HepG2 (cell line): ENCODE measurements around the gene TP73. TPM values are rescaled to one million over a fixed set of nuclear protein-coding genes. Genes with fewer than 3 reads are reported as not detected.

Source experiments
- ATAC-seq: fragments of 200-7000 bp; cut with Tn5 transposase; 3 replicates; pipeline ENCODE4 v1.9.1; 2020; ENCODE audit warnings: mild to moderate bottlenecking, moderate library complexity
- BruUV-seq: library from RNA; stranded (reverse); fragments of 400-500 nt; replicated peaks from 2 replicates; lab custom pipeline; 2021; lab: Mats Ljungman, UMichigan
- CTCF ChIA-PET: fragments of 300-600 bp; formaldehyde crosslinking; extraction: SDS; loops from one replicate; lab custom pipeline; 2021; ENCODE audit warnings: low total read pairs, inconsistent platforms, low intra/inter-chr PET ratio; lab: Yijun Ruan, JAX
- POLR2A ChIA-PET: fragments of 350-600 bp; sonication (Branson Sonifier 250); formaldehyde crosslinking; loops from one replicate; lab custom pipeline; 2020; ENCODE audit warnings: antibody characterized with exemption, inconsistent platforms; lab: Yijun Ruan, JAX
- DNase-seq: peaks from one replicate; pipeline ENCODE4 v3.0.0-alpha.2; 2015; ENCODE audit warnings: low spot score
- FAIRE-seq: peaks from 3 replicates; lab custom pipeline; 2011; peaks lifted over from hg19 to GRCh38; lab: Jason Lieb, UNC
- H2AFZ ChIP-seq: one replicate; pipeline ENCODE4 v1.6.1; 2011; ENCODE audit warnings: low read length, inconsistent platforms
- H3K27ac ChIP-seq: fragments of 300-600 bp; 3 replicates; pipeline ENCODE4 v1.8.0; 2011; ENCODE audit warnings: mixed run types, mild to moderate bottlenecking, mixed read lengths, low read length, inconsistent platforms; ENCODE audit not compliant: insufficient read depth; ENCODE audit errors: extremely low read length
- H3K27me3 ChIP-seq, 2 experiments: fragments of 200-600 bp in 1 of 2; 2 replicates in 1 of 2; 3 replicates in 1 of 2; pipeline versions ENCODE4 v1.6.0 to v1.8.0; 2011; ENCODE audit warnings: low read length in 2 of 2, mild to moderate bottlenecking in 2 of 2, moderate library complexity in 2 of 2, inconsistent platforms in 1 of 2; ENCODE audit not compliant: insufficient read depth in 2 of 2, control insufficient read depth in 1 of 2
- H3K36me3 ChIP-seq, 2 experiments: fragments of 200-600 bp in 1 of 2; replicated peaks in 1 of 2; 2 replicates in 1 of 2; 3 replicates in 1 of 2; pipeline versions ENCODE4 v1.5.1 to v1.8.0; 2011; ENCODE audit warnings: low read length in 2 of 2, inconsistent platforms in 1 of 2; ENCODE audit not compliant: insufficient read depth in 2 of 2, control insufficient read depth in 1 of 2
- H3K4me1 ChIP-seq: 2 replicates; pipeline ENCODE4 v1.5.1; 2012; ENCODE audit warnings: low read length, inconsistent platforms; ENCODE audit not compliant: insufficient read depth
- H3K4me2 ChIP-seq: 2 replicates; pipeline ENCODE4 v1.6.0; 2011; ENCODE audit warnings: low read depth, low read length, inconsistent platforms
- H3K4me3 ChIP-seq, 3 experiments: fragments of 200-600 bp in 1 of 3; sonication (generic), shearing (Covaris generic) in 1 of 3; replicated peaks in 1 of 3; 2 replicates each; pipeline ENCODE4 v1.5.1; 2011 to 2016; ENCODE audit warnings: low read length in 3 of 3, inconsistent platforms in 2 of 3, low read depth in 2 of 3, mild to moderate bottlenecking in 2 of 3, control low read depth in 1 of 3, mixed read lengths in 1 of 3; ENCODE audit not compliant: insufficient read depth in 1 of 3
- H3K79me2 ChIP-seq: one replicate; pipeline ENCODE4 v1.6.1; 2011; ENCODE audit warnings: low read length, inconsistent platforms; ENCODE audit not compliant: insufficient read depth
- H3K9ac ChIP-seq: 2 replicates; pipeline ENCODE4 v1.6.0; 2011; ENCODE audit warnings: mild to moderate bottlenecking, low read depth, low read length, inconsistent platforms; ENCODE audit not compliant: insufficient read depth
- H3K9me3 ChIP-seq: 2 replicates; pipeline ENCODE4 v1.5.1; 2012; ENCODE audit warnings: mild to moderate bottlenecking, low read length
- H4K20me1 ChIP-seq: 2 replicates; pipeline ENCODE4 v1.6.0; 2011; ENCODE audit warnings: inconsistent platforms, mild to moderate bottlenecking, low read length, moderate library complexity; ENCODE audit not compliant: insufficient read depth
- RBM39 ChIP-seq: fragments of 200-400 bp; formaldehyde crosslinking; IDR thresholded peaks from one replicate; pipeline ENCODE4 v1.6.1; 2018; ENCODE audit warnings: antibody characterized with exemption, mild to moderate bottlenecking, low read depth, low read length; ENCODE audit not compliant: poor library complexity, severe bottlenecking
- RCOR2 ChIP-seq: IDR thresholded peaks from 2 replicates; pipeline ENCODE4 v1.6.1; 2016; ENCODE audit warnings: missing biosample characterization, missing genetic modification reagents
- ZNF431 ChIP-seq: sonication (generic); formaldehyde crosslinking; IDR thresholded peaks from 2 replicates; pipeline ENCODE4 v1.9.0; 2022; ENCODE audit warnings: missing genetic modification reagents, low read depth, mild to moderate bottlenecking, borderline replicate concordance
- ZNF441 ChIP-seq: sonication (generic); formaldehyde crosslinking; IDR thresholded peaks from 2 replicates; pipeline ENCODE4 v1.7.0; 2021; ENCODE audit warnings: missing genetic modification reagents, borderline replicate concordance
- ZNF75D ChIP-seq: sonication (generic); formaldehyde crosslinking; IDR thresholded peaks from 2 replicates; pipeline ENCODE4 v1.8.1; 2023; ENCODE audit warnings: missing genetic modification reagents, mild to moderate bottlenecking, borderline replicate concordance
- WGBS: methylation state at CpG from one replicate; pipeline ENCODE4 v1.1.6; 2017; ENCODE audit warnings: low lambda C conversion rate; 5-methylcytosine and 5-hydroxymethylcytosine counted together
- in situ Hi-C: cut with HindIII; loops from 2 replicates; pipeline ENCODE4 v1.10.0; 2017; ENCODE audit warnings: low pct_unique_long_range_greater_than_20kb; ENCODE audit not compliant: extremely low pct_ligation_motif_present
- intact Hi-C: fragments of 100-400 bp; cut with micrococcal nuclease; formaldehyde crosslinking; loops from one replicate; pipeline ENCODE4 v1.10.0; 2022; ENCODE audit not compliant: unreplicated experiment
- polyA plus RNA-seq, 8 experiments: library from polyadenylated mRNA; depleted of rRNA in 3 of 8; stranded (reverse) in 7 of 8; unstranded in 1 of 8; fragments of >200 nt; fragmentation: Illumina TruSeq in 4 of 8; extraction: Trizol in 4 of 8; gene quantifications; 2 replicates each; pipeline versions ENCODE4 v1.2.1 to v1.2.3, GENCODE V29; 2011 to 2016; ENCODE audit warnings: low read depth in 4 of 8, missing spikeins in 1 of 8, mixed read lengths in 1 of 8; ENCODE audit not compliant: insufficient read depth in 1 of 8
- total RNA-seq, 5 experiments: library from RNA; depleted of rRNA; stranded (reverse); fragments of >200 nt; fragmentation: Illumina TruSeq; extraction: Trizol; gene quantifications; 2 replicates each; pipeline ENCODE4 v1.2.3, GENCODE V29; 2016; ENCODE audit warnings: low read depth in 1 of 5
- TF ChIP-seq, protein P1 (sequence below): sonication (generic); formaldehyde crosslinking; IDR thresholded peaks from 2 replicates; pipeline ENCODE4 v1.5.0; 2020; ENCODE audit warnings: missing genetic modification reagents, mild to moderate bottlenecking, borderline replicate concordance
- TF ChIP-seq, protein P2 (sequence below): sonication (generic); formaldehyde crosslinking; IDR thresholded peaks from 2 replicates; pipeline ENCODE4 v1.9.0; 2022; ENCODE audit warnings: low read depth, missing genetic modification reagents
- TF ChIP-seq, protein P3 (sequence below), 2 experiments: sonication (generic) in 1 of 2; formaldehyde crosslinking in 1 of 2; IDR thresholded peaks; 2 replicates each; pipeline versions ENCODE4 v1.6.1 to v1.9.0; 2014 to 2022; ENCODE audit warnings: antibody characterized with exemption in 1 of 2, borderline replicate concordance in 1 of 2, inconsistent platforms in 1 of 2, low read depth in 1 of 2, missing genetic modification reagents in 1 of 2
- TF ChIP-seq, protein P4 (sequence below): sonication (generic); formaldehyde crosslinking; IDR thresholded peaks from 2 replicates; pipeline ENCODE4 v1.5.0; 2020; ENCODE audit warnings: mild to moderate bottlenecking, missing genetic modification reagents
- TF ChIP-seq, protein P5 (sequence below): sonication (generic); formaldehyde crosslinking; IDR thresholded peaks from 2 replicates; pipeline ENCODE4 v1.9.0; 2021; ENCODE audit warnings: missing genetic modification reagents, mild to moderate bottlenecking, borderline replicate concordance

Gene TP73
- total and polyA plus RNA-seq, 2 of the 13 experiments (the other 11 are each of a cell fraction or from before 2014, with no cell fraction given) = 0.49 to 1.1 TPM

DNA sequence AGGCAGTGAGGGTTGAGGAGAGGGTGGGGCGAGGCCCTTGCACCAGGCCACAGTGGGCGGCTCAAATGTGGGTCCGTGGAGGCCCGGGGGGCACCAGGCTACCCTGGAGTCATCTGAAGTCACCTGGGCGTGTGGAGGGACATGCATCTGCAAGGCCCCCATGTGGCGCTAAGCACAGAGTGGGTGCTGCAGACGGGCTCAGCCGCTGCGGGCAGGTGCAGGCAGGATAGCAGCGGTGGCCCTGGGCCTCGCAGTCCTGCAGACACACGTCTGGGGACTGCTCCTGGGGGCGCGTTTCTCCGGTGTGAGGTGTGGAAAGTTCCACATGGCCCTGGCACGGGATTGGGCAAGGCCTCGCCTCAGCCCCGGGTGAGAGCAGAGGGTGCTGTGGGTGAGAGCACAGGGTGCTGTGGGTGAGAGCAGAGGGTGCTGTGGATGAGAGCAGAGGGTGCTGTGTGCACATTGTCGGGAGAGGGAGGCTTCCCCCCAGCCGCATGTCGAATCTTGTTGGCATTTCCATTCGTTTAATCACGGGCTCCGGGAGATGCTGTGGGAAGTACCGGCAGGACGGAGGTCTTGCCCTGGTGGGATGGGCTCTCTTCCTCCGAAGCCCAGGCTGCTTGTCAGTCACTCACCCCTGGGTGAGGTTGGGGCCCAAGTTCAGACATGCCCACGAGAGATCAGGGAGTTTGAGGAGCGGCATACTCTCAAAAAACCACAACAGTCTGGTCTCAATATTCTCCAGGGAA is 46.5 kb downstream of the TP73 start:
- Histone ChIP-seq H4K20me1 (no peaks in the 10 kb centered on the region), H3K9ac (no peak overlapping the region), H3K79me2 (no peaks in the 10 kb centered on the region), H3K36me3 (no peaks in the 10 kb centered on the region), H3K4me2 (no peak overlapping the region), H3K4me3 (no peak overlapping the region), H3K27me3 (no peaks in the 10 kb centered on the region; a peak in 1 of 5 replicates), H3K27ac (no peak overlapping the region), H3K4me1 (no peaks in the 10 kb centered on the region), H3K9me3 (no peaks in the 10 kb centered on the region), H2AFZ (no peak overlapping the region)
- in situ Hi-C loops (no loop called here), intact Hi-C loops (no loop called here)
- 86% methylated on average over 25 of the region's 29 CpGs for WGBS
- ATAC-seq (no peak), DNase-seq (no peak), FAIRE-seq (no peak)
- ChIA-PET POLR2A (no interaction called here), CTCF (no interaction called here)
- no TSS peak for BruUV-seq
- TF ChIP-seq RCOR2 (CRISPR knock-in tag) (no peak), ZNF441 (CRISPR knock-in tag) (no peak), RBM39 (no peak), ZNF431 (CRISPR knock-in tag) (no peak), ZNF75D (CRISPR knock-in tag) (no peak)
- TF ChIP-seq, protein P1, sequence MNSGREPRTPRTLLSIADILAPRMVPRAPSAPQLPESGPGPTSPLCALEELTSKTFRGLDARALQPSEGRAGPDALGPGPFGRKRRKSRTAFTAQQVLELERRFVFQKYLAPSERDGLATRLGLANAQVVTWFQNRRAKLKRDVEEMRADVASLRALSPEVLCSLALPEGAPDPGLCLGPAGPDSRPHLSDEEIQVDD (CRISPR knock-in tag) = no peak
- TF ChIP-seq, protein P2, sequence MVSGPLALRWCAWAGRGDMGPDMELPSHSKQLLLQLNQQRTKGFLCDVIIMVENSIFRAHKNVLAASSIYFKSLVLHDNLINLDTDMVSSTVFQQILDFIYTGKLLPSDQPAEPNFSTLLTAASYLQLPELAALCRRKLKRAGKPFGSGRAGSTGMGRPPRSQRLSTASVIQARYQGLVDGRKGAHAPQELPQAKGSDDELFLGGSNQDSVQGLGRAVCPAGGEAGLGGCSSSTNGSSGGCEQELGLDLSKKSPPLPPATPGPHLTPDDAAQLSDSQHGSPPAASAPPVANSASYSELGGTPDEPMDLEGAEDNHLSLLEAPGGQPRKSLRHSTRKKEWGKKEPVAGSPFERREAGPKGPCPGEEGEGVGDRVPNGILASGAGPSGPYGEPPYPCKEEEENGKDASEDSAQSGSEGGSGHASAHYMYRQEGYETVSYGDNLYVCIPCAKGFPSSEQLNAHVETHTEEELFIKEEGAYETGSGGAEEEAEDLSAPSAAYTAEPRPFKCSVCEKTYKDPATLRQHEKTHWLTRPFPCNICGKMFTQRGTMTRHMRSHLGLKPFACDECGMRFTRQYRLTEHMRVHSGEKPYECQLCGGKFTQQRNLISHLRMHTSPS (CRISPR knock-in tag) = no peak
- TF ChIP-seq, protein P3, sequence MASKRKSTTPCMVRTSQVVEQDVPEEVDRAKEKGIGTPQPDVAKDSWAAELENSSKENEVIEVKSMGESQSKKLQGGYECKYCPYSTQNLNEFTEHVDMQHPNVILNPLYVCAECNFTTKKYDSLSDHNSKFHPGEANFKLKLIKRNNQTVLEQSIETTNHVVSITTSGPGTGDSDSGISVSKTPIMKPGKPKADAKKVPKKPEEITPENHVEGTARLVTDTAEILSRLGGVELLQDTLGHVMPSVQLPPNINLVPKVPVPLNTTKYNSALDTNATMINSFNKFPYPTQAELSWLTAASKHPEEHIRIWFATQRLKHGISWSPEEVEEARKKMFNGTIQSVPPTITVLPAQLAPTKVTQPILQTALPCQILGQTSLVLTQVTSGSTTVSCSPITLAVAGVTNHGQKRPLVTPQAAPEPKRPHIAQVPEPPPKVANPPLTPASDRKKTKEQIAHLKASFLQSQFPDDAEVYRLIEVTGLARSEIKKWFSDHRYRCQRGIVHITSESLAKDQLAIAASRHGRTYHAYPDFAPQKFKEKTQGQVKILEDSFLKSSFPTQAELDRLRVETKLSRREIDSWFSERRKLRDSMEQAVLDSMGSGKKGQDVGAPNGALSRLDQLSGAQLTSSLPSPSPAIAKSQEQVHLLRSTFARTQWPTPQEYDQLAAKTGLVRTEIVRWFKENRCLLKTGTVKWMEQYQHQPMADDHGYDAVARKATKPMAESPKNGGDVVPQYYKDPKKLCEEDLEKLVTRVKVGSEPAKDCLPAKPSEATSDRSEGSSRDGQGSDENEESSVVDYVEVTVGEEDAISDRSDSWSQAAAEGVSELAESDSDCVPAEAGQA (IDR thresholded peaks at IDR 0.05; ENCODE audit: low read depth) = no peak
- TF ChIP-seq, protein P3 (CRISPR knock-in tag; IDR thresholded peaks at IDR 0.05; ENCODE audit: borderline replicate concordance) = no peak
- TF ChIP-seq, protein P4, sequence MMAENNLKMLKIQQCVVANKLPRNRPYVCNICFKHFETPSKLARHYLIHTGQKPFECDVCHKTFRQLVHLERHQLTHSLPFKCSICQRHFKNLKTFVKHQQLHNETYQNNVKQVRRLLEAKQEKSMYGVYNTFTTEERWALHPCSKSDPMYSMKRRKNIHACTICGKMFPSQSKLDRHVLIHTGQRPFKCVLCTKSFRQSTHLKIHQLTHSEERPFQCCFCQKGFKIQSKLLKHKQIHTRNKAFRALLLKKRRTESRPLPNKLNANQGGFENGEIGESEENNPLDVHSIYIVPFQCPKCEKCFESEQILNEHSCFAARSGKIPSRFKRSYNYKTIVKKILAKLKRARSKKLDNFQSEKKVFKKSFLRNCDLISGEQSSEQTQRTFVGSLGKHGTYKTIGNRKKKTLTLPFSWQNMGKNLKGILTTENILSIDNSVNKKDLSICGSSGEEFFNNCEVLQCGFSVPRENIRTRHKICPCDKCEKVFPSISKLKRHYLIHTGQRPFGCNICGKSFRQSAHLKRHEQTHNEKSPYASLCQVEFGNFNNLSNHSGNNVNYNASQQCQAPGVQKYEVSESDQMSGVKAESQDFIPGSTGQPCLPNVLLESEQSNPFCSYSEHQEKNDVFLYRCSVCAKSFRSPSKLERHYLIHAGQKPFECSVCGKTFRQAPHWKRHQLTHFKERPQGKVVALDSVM (CRISPR knock-in tag) = no peak
- TF ChIP-seq, protein P5, sequence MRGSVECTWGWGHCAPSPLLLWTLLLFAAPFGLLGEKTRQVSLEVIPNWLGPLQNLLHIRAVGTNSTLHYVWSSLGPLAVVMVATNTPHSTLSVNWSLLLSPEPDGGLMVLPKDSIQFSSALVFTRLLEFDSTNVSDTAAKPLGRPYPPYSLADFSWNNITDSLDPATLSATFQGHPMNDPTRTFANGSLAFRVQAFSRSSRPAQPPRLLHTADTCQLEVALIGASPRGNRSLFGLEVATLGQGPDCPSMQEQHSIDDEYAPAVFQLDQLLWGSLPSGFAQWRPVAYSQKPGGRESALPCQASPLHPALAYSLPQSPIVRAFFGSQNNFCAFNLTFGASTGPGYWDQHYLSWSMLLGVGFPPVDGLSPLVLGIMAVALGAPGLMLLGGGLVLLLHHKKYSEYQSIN (CRISPR knock-in tag) = no peak
